ENCODE measurements around the gene CYFIP2. TPM values are rescaled to one million over a fixed set of nuclear protein-coding genes. Genes with fewer than 3 reads are reported as not detected.
A peak's percentile ranks its signal among the peaks of the same experiment; 100 is the strongest.

CYFIP2 gene
- total RNA-seq, 2 donors from 2014 or later: 29.3 to 33.4 TPM

DNA sequence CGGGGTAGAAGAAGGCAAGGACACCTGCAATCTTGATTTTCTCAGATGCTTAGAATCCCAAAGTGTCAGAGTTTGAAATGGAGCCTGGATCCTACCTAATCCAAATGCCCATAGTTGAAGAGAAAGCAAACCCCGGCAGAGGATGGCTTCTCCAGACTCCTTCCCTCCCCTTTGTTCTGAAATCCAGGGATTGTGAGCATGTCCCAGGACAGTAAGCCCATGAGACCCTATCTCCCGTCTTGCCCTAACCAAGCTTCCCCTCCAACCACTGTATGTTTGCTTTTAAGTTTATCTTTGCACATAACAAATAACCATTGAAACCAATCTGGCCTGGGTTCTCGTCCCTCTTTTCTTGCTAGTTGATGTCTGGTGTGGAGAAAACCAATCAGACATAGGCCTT, 115.8 kb downstream of the CYFIP2 start:
- peak; percentile 33 for DNase-seq
- no peaks in the 10 kb centered on the region for H3K9me3 Mint-ChIP-seq
- 93 to 100% methylated on average over 2 to 4 of the region's 4 CpGs for WGBS, 2 experiments (ENCODE audit: insufficient coverage in 1 of 2, insufficient read length in 1 of 2)
- Histone ChIP-seq H3K4me3 (ENCODE audit: low read length) (no peak overlapping the region), H3K9ac (ENCODE audit: extremely low read depth, low read length, poor library complexity, severe bottlenecking) (no peak overlapping the region), H3K36me3 (ENCODE audit: control insufficient read depth, insufficient read depth, low read length) (no peaks in the 10 kb centered on the region), H3K27me3 (ENCODE audit: control insufficient read depth, insufficient read depth, low read length, poor library complexity, severe bottlenecking) (no peaks in the 10 kb centered on the region), H3K27ac (ENCODE audit: low read depth, low read length) (no peak overlapping the region), H3K9me3 (ENCODE audit: control insufficient read depth, low read length) (no peaks in the 10 kb centered on the region), H3K4me1 (ENCODE audit: control insufficient read depth, insufficient read depth, low read length) (no peaks in the 10 kb centered on the region)
- TF ChIP-seq, protein P1, sequence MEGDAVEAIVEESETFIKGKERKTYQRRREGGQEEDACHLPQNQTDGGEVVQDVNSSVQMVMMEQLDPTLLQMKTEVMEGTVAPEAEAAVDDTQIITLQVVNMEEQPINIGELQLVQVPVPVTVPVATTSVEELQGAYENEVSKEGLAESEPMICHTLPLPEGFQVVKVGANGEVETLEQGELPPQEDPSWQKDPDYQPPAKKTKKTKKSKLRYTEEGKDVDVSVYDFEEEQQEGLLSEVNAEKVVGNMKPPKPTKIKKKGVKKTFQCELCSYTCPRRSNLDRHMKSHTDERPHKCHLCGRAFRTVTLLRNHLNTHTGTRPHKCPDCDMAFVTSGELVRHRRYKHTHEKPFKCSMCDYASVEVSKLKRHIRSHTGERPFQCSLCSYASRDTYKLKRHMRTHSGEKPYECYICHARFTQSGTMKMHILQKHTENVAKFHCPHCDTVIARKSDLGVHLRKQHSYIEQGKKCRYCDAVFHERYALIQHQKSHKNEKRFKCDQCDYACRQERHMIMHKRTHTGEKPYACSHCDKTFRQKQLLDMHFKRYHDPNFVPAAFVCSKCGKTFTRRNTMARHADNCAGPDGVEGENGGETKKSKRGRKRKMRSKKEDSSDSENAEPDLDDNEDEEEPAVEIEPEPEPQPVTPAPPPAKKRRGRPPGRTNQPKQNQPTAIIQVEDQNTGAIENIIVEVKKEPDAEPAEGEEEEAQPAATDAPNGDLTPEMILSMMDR (conservative IDR thresholded peaks at IDR 0.05): no peak
- no peaks in the 10 kb centered on the region for H3K27me3 Mint-ChIP-seq (ENCODE audit: insufficient read depth)
- H3K4me1 Mint-ChIP-seq: peaks cover 9% of the 10 kb centered on the region
- H3K36me3 Mint-ChIP-seq (ENCODE audit: low read depth): no peaks in the 10 kb centered on the region
- H3K4me3 Mint-ChIP-seq: no peak overlapping the region
- no peak overlapping the region for H3K27ac Mint-ChIP-seq

DNA sequence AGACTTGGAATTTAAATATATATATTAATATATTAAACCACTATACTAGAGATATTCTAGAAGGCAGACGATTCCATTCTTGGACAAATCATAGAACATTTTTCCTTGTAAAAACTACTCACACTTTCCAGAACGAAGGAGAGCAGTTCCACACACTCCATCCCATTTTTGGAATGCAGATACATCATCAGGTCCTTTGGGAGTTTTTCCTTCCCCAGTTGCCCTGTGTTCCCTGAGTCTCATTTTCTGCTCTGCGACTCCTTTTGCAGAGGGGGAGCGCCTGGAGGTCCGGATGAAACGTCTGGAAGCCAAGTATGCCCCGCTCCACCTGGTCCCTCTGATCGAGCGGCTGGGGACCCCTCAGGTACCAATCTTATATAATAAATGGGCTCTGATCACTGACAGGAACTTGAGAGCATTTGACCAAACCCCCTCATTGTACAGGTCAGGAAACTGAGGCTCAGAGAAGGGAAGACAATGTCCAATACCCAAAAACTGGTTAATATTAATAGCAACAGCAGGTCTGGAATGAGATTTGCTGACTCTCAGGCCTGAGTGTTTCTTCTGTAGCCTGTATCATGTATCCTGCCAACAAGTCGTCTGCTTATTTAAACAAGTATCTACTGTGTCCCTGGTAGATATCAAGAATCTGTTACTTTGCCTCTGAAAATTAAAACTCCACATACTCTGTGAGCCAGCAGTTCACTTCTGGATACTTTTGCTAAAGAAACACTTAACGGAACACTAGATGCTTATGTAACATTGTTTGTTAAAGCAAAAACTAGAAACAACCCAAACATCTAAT, 117.3 kb downstream of the CYFIP2 start:
- Mint-ChIP-seq H3K27me3 (ENCODE audit: insufficient read depth) (no peaks in the 10 kb centered on the region), H3K9me3 (no peaks in the 10 kb centered on the region), H3K4me3 (no peak overlapping the region), H3K36me3 (ENCODE audit: low read depth) (no peaks in the 10 kb centered on the region), H3K4me1 (peaks cover 18% of the 10 kb centered on the region), H3K27ac (no peak overlapping the region)
- no peaks in the 10 kb centered on the region for H3K9me3 ChIP-seq (ENCODE audit: control insufficient read depth, low read length)
- H3K27me3 ChIP-seq (ENCODE audit: control insufficient read depth, insufficient read depth, low read length, poor library complexity, severe bottlenecking): no peaks in the 10 kb centered on the region
- H3K9ac ChIP-seq (ENCODE audit: extremely low read depth, low read length, poor library complexity, severe bottlenecking): no peak overlapping the region
- TF ChIP-seq, protein P1 (conservative IDR thresholded peaks at IDR 0.05): no peak
- no peak overlapping the region for H3K27ac ChIP-seq (ENCODE audit: low read depth, low read length)
- no peak overlapping the region for H3K4me3 ChIP-seq (ENCODE audit: low read length)
- DNase-seq: peak; percentile 17
- 87 to 92% methylated on average over 6 to 11 of the region's 11 CpGs for WGBS, 2 experiments (ENCODE audit: insufficient coverage in 1 of 2, insufficient read length in 1 of 2)
- no peaks in the 10 kb centered on the region for H3K36me3 ChIP-seq (ENCODE audit: control insufficient read depth, insufficient read depth, low read length)
- peaks cover 4% of the 10 kb centered on the region for H3K4me1 ChIP-seq (ENCODE audit: control insufficient read depth, insufficient read depth, low read length)

DNA sequence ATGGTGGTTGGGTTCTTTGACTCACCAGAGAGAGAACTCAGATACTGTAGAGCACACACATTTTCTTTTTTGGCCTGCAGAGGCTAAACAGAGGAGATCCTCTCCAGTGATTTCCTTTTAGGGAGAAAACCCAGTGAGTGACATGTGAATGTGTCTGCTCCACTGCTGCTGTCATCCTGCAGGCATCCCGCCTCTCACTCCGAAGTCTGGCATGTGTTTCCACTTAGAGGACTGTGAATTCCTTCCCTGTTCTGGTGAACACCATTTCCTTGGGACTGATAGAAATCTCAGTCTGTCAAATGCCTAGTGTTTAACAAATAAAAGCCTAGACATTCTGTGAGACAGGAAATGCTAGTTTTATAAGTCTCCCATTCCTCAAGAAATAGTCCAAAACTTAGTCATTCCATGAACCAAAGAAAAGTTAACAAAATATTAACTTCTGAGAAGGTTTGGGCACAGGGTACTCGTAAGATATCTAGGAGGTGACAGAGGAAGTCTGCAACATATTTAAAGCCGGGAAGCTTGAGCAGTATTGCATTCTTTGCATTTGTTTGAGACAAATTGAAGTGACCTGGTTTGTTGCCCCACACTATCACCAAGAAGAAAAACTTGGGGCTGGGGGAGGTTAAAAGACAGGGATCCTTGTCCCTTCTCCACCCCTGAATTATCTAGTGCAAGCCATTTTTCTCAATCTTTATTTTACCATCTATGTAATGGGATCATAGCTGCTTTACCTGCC, 119.2 kb downstream of the CYFIP2 start:
- Histone ChIP-seq H3K4me3 (ENCODE audit: low read length) (no peak overlapping the region), H3K36me3 (ENCODE audit: control insufficient read depth, insufficient read depth, low read length) (no peaks in the 10 kb centered on the region), H3K27me3 (ENCODE audit: control insufficient read depth, insufficient read depth, low read length, poor library complexity, severe bottlenecking) (no peaks in the 10 kb centered on the region), H3K9ac (ENCODE audit: extremely low read depth, low read length, poor library complexity, severe bottlenecking) (no peak overlapping the region), H3K27ac (ENCODE audit: low read depth, low read length) (peak overlapping the region; percentile 75), H3K4me1 (ENCODE audit: control insufficient read depth, insufficient read depth, low read length) (peaks cover 4% of the 10 kb centered on the region), H3K9me3 (ENCODE audit: control insufficient read depth, low read length) (no peaks in the 10 kb centered on the region)
- Mint-ChIP-seq H3K36me3 (ENCODE audit: low read depth) (no peaks in the 10 kb centered on the region), H3K4me3 (no peak overlapping the region), H3K27ac (no peak overlapping the region), H3K27me3 (ENCODE audit: insufficient read depth) (no peaks in the 10 kb centered on the region), H3K4me1 (peaks cover 20% of the 10 kb centered on the region), H3K9me3 (no peaks in the 10 kb centered on the region)
- TF ChIP-seq, protein P1 (conservative IDR thresholded peaks at IDR 0.05): no peak
- DNase-seq: peak; percentile 67
- WGBS, 2 experiments (ENCODE audit: insufficient coverage in 1 of 2, insufficient read length in 1 of 2): 50 to 83% methylated on average over 3 to 4 of the region's 4 CpGs
